ENCODE data around the gene SYT9. TPM values are rescaled to one million over a fixed set of nuclear protein-coding genes. Genes with fewer than 3 reads are reported as not detected.
A peak's percentile ranks its signal among the peaks of the same experiment; 100 is the strongest.

The SYT9 gene
- total RNA-seq, 1 donor from 2014 or later: 2.9 TPM

DNA sequence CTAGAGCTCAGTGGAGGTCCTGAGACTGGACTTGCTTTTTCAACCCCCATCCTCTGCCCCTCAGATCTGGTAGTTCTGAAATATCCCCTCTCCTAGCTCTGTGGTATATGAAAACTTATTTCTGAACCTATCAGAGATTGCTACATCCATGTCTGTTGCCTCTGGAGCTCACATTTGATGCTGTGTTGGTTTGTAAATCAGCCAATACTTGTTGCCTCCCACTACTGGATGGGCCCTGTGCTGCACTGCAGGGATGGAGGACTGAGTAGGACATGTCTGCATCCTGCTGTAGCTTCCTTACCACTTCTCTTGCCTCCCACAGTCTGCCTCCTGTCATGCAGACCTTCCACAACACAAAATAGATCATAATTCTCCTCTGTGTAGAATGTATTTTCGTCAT, 238.8 kb downstream of the SYT9 start:
- H3K4me1 ChIP-seq: peaks cover 7% of the 10 kb centered on the region
- peak overlapping the region; percentile 68 for H3K27ac ChIP-seq
- intact Hi-C loops (cut with DNase I): no loop called here
- TF ChIP-seq, protein P1, sequence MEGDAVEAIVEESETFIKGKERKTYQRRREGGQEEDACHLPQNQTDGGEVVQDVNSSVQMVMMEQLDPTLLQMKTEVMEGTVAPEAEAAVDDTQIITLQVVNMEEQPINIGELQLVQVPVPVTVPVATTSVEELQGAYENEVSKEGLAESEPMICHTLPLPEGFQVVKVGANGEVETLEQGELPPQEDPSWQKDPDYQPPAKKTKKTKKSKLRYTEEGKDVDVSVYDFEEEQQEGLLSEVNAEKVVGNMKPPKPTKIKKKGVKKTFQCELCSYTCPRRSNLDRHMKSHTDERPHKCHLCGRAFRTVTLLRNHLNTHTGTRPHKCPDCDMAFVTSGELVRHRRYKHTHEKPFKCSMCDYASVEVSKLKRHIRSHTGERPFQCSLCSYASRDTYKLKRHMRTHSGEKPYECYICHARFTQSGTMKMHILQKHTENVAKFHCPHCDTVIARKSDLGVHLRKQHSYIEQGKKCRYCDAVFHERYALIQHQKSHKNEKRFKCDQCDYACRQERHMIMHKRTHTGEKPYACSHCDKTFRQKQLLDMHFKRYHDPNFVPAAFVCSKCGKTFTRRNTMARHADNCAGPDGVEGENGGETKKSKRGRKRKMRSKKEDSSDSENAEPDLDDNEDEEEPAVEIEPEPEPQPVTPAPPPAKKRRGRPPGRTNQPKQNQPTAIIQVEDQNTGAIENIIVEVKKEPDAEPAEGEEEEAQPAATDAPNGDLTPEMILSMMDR (IDR thresholded peaks at IDR 0.05): no peak
- TF ChIP-seq POLR2A (IDR thresholded peaks at IDR 0.05) (no peak), POLR2AphosphoS5 (IDR thresholded peaks at IDR 0.05; ENCODE audit: insufficient read depth in 1 of 2, low read depth in 1 of 2) (no peak)
- no peaks in the 10 kb centered on the region for H3K36me3 ChIP-seq
- no peaks in the 10 kb centered on the region for H3K9me3 ChIP-seq
- no peaks in the 10 kb centered on the region for H3K27me3 ChIP-seq
- DNase-seq (ENCODE audit: extremely low spot score in 2 of 2): no peak
- H3K4me3 ChIP-seq: no peak overlapping the region

DNA sequence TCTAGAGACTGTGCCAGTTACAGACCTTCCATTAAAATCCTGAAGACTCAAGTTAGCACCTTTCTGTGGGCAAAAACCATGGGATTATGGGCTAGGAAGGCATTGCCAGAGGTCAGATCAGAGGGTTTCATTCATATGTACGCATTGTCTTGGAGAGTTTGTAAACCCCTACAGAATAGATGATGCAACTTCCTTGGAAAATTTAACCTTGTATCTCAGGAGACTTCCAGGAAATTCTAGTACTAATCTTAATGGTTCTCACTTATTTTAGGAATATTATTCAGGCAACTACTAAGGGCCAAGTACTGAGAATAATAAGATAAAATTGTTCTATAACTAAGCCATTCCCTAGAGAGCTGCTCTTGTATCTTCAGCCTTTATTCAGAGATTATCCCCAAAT, 240.5 kb downstream of the SYT9 start:
- no peak for DNase-seq (ENCODE audit: extremely low spot score in 2 of 2)

DNA sequence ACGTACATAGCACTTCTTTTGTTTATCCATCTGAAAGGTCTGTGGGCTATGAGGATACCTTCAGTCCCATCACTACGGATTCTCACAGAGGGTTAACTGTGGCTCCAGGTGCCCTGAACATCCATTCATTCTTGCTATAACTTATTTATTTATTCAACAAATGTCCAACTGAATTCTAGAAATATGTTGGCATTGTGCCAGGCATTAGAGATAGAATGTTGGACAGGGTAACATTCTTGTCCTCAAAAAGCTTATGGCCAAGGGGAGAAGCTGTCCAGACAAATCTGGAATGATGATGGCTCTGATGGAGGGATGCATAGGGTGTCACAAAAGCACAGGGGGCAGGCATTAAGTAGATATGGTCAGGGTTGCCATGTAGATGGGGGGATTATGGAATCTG, 242.0 kb downstream of the SYT9 start:
- H3K4me1 ChIP-seq: peaks cover 9% of the 10 kb centered on the region
- TF ChIP-seq POLR2A (IDR thresholded peaks at IDR 0.05): no peak
- TF ChIP-seq POLR2AphosphoS5 (IDR thresholded peaks at IDR 0.05; ENCODE audit: insufficient read depth in 1 of 2, low read depth in 1 of 2): no peak
- TF ChIP-seq, protein P1 (IDR thresholded peaks at IDR 0.05): no peak
- peaks cover 0 to 5% of the 10 kb centered on the region in 2 donors for H3K36me3 ChIP-seq
- no peaks in the 10 kb centered on the region for H3K9me3 ChIP-seq
- no peak overlapping the region for H3K4me3 ChIP-seq
- no peak for DNase-seq (ENCODE audit: extremely low spot score in 2 of 2)
- intact Hi-C loops (cut with DNase I): no loop called here
- no peaks in the 10 kb centered on the region for H3K27me3 ChIP-seq
- no peak overlapping the region for H3K27ac ChIP-seq

More for the DNA sequence above, 240.5 kb downstream of the SYT9 start:
- Histone ChIP-seq H3K27me3 (no peaks in the 10 kb centered on the region), H3K36me3 (peaks cover 0 to 5% of the 10 kb centered on the region in 2 donors), H3K4me3 (no peak overlapping the region), H3K9me3 (no peaks in the 10 kb centered on the region), H3K4me1 (peaks cover 7% of the 10 kb centered on the region), H3K27ac (no peak overlapping the region)
- intact Hi-C loops (cut with DNase I): no loop called here
- TF ChIP-seq POLR2A (IDR thresholded peaks at IDR 0.05) (no peak), POLR2AphosphoS5 (IDR thresholded peaks at IDR 0.05; ENCODE audit: insufficient read depth in 1 of 2, low read depth in 1 of 2) (no peak)
- TF ChIP-seq, protein P1 (IDR thresholded peaks at IDR 0.05): no peak

DNA sequence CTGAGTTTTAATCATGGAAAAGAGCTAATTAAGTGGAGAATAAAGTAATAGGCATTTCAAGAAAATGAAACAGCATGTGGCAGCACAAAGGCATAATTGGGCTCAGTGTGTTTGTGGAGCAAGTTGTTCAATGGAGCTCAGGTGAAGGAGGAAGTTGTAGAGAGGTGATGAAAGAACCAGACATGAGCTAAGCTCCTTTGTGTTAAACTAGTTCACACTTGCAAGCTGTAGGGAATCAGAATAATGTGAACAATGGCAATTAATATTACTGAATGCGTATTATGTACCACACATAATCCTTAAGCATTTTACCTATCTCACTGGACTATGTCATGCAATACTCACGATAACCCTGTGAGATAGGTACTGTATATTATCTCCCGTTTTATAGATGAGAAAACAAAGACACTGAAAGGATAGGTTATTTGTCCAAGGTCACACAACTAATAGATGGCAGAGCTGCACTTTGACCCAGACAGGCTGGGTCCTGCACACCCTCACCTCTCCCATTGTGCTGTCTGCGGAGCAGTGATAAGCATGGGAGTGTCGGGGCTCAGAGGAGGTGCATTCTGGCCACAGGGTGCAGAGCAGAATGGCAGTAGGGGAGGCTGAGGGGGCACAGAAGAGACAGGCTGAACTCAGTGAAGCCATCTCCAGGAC, 242.5 kb downstream of the SYT9 start:
- intact Hi-C loops (cut with DNase I): no loop called here
- Histone ChIP-seq H3K27me3 (no peaks in the 10 kb centered on the region), H3K27ac (no peak overlapping the region), H3K9me3 (no peaks in the 10 kb centered on the region), H3K36me3 (peaks cover 0 to 5% of the 10 kb centered on the region in 2 donors), H3K4me3 (no peak overlapping the region), H3K4me1 (peaks cover 14% of the 10 kb centered on the region)
- DNase-seq (ENCODE audit: extremely low spot score in 2 of 2): no peak
- TF ChIP-seq POLR2AphosphoS5 (IDR thresholded peaks at IDR 0.05; ENCODE audit: insufficient read depth in 1 of 2, low read depth in 1 of 2): no peak
- no peak for TF ChIP-seq POLR2A (IDR thresholded peaks at IDR 0.05)
- TF ChIP-seq, protein P1 (IDR thresholded peaks at IDR 0.05): no peak

DNA sequence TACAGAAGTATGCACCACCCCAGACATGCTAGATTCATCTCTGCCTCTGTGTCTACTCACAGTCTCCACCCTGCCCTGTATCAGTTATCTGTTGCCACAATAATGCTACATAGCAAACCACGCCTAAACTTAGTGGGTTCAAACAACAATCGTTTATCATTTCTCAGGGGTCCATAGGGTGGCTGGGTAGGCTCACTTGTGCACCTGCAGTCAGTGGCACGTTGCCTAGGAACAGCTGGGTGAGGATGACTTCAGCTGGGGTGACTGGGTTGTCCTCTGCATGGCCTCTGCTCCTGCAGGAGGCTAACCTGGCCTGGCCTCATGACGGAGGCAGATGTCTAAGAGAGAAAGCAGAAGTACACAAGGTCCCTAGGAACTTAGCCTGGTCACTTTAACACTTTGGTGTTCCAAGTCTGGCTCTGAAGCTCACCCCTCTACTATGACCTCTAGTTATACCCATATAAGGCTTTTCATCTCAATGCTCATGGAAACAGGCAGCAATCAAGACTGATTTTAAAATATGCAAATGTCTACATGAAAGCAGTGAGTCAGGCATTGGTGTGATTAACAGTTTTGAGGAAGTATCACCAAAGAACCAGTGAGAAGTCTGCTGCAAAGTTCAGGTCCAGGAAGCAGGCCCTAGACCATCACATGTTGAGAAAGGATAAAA, 244.3 kb downstream of the SYT9 start:
- intact Hi-C loops (cut with DNase I): no loop called here
- H3K27ac ChIP-seq: no peak overlapping the region
- no peak for DNase-seq (ENCODE audit: extremely low spot score in 2 of 2)
- peaks cover 14% of the 10 kb centered on the region for H3K4me1 ChIP-seq
- no peaks in the 10 kb centered on the region for H3K27me3 ChIP-seq
- peaks cover 0 to 5% of the 10 kb centered on the region in 2 donors for H3K36me3 ChIP-seq
- no peak overlapping the region for H3K4me3 ChIP-seq
- no peaks in the 10 kb centered on the region for H3K9me3 ChIP-seq
- TF ChIP-seq POLR2AphosphoS5 (IDR thresholded peaks at IDR 0.05; ENCODE audit: insufficient read depth in 1 of 2, low read depth in 1 of 2) (no peak), POLR2A (IDR thresholded peaks at IDR 0.05) (no peak)
- TF ChIP-seq, protein P1 (IDR thresholded peaks at IDR 0.05): no peak

Measured in vagina (tissue), 2 donors.